ENCODE data around the gene ZNF853. TPM values are rescaled to one million over a fixed set of nuclear protein-coding genes. Genes with fewer than 3 reads are reported as not detected.

ZNF853 gene
- total RNA-seq, 1 donor = 0.54 TPM

- TF ChIP-seq, protein P1, sequence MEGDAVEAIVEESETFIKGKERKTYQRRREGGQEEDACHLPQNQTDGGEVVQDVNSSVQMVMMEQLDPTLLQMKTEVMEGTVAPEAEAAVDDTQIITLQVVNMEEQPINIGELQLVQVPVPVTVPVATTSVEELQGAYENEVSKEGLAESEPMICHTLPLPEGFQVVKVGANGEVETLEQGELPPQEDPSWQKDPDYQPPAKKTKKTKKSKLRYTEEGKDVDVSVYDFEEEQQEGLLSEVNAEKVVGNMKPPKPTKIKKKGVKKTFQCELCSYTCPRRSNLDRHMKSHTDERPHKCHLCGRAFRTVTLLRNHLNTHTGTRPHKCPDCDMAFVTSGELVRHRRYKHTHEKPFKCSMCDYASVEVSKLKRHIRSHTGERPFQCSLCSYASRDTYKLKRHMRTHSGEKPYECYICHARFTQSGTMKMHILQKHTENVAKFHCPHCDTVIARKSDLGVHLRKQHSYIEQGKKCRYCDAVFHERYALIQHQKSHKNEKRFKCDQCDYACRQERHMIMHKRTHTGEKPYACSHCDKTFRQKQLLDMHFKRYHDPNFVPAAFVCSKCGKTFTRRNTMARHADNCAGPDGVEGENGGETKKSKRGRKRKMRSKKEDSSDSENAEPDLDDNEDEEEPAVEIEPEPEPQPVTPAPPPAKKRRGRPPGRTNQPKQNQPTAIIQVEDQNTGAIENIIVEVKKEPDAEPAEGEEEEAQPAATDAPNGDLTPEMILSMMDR (IDR thresholded peaks at IDR 0.05; ENCODE audit: insufficient read depth, low read length) = no peak
- no peak for DNase-seq (ENCODE audit: low read depth)
- H3K4me3 ChIP-seq (ENCODE audit: low read depth, low read length) = no peak overlapping the region
Observed at GRCh38 chr7:6652446-6653011, 37.1 kb downstream of the ZNF853 start.

- TF ChIP-seq, protein P1 (IDR thresholded peaks at IDR 0.05; ENCODE audit: insufficient read depth, low read length) = no peak
- no peak for DNase-seq (ENCODE audit: low read depth)
- H3K4me3 ChIP-seq (ENCODE audit: low read depth, low read length) = no peak overlapping the region
Observed at GRCh38 chr7:6653071-6654003, 37.9 kb downstream of the ZNF853 start.

- no peak overlapping the region for H3K4me3 ChIP-seq (ENCODE audit: low read depth, low read length)
- TF ChIP-seq, protein P1 (IDR thresholded peaks at IDR 0.05; ENCODE audit: insufficient read depth, low read length) = no peak
- no peak for DNase-seq (ENCODE audit: low read depth)
Observed at GRCh38 chr7:6654113-6654841, 38.9 kb downstream of the ZNF853 start.

DNA sequence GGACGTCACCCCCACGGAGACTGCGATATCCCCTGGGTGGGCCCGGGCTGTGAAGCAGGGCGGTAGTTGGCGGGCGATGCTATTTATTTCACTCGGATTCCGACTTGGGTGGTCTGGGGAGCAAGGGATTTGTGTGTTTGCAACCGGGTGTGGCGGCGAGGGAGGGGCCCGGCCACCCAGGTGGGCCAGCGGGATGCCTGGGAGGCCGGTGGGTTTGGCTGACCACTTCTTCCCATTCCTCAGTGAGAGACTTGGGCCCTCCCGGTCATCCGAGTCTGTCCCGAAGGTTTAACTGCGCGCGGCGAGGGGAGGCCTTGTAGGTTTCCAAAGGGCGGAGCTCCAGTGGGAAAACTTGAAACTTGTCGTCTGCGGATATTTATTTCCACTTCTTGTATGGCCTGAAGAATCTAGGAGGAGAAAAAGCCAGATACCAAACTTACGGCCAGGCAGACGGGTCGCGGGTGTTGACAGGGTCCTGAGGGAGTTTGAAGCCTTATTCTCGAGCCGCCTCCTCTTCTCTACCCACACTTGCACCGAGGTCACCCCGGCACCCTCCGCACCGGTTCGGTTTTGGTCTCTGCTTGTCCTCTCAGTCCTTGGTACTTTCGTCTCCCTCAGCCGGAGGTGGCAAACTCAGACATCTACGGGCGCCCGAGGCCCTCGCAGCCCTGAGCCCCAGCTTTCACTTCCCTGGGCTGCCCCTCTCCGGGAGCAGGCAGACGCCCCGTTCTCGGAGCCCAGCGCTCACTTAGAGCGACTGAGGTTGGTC is 39.6 kb downstream of the ZNF853 start:
- TF ChIP-seq, protein P1 (IDR thresholded peaks at IDR 0.05; ENCODE audit: insufficient read depth, low read length) = no peak
- no peak overlapping the region for H3K4me3 ChIP-seq (ENCODE audit: low read depth, low read length)
- no peak for DNase-seq (ENCODE audit: low read depth)

DNA sequence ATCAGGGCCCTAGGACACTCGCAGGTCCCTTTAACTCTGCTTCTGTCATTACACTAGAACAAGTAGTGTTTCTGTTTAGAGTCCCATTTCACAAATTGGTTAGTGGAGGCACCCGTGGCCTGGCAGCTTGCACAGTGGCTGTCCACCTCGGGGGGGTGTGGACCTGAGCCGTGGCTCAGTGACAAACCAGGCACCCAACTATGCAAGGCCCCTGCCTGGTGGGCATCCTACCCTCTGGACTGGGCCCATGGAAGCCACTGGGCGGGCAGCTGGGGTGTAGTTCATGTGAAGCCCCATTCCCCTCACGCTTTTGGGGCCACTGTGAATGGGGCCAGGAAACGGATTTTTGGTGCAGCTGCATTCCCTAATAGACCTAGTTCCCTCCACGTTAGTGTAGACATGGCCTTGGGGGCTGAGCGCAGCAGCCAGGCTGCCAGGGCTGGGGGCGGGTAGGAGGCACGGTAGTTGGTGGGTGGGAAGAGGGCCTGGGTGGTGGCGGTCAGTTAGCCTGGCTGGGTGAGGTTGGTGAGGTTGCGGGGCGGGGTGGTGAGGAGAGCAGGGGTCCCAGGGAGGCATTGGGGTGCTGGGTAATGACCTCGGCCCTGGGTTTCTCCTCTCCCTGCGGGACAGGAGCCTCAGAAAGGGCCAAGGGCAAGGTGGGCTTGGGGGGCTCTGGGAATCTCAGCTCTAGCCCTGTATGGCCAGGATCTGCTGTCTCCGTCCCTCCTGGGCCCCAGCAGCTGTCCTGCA is 40.4 kb downstream of the ZNF853 start:
- TF ChIP-seq, protein P1 (IDR thresholded peaks at IDR 0.05; ENCODE audit: insufficient read depth, low read length) = no peak
- DNase-seq (ENCODE audit: low read depth) = no peak

More for the DNA sequence above, 40.4 kb downstream of the ZNF853 start:
- H3K4me3 ChIP-seq (ENCODE audit: low read depth, low read length) = no peak overlapping the region
